GM18526 (cell line): ENCODE measurements around the gene GATA5.

Experiments used
- POLR2A ChIP-seq: IDR thresholded peaks from 3 replicates; pipeline ENCODE4 v1.6.1; 2011; ENCODE audit not compliant: insufficient read length; ENCODE audit errors: extremely low read depth

The GATA5 gene

GRCh38 chr20:62416651-62417637 lies 58.9 kb downstream of the GATA5 start:
- TF ChIP-seq POLR2A = no peak

- no peak for TF ChIP-seq POLR2A
Observed at GRCh38 chr20:62415354-62416111, 60.3 kb downstream of the GATA5 start.

- no peak for TF ChIP-seq POLR2A
Observed at GRCh38 chr20:62413896-62414481, 61.8 kb downstream of the GATA5 start.
